ENCODE measurements around the gene ALPI.

Gene ALPI

DNA sequence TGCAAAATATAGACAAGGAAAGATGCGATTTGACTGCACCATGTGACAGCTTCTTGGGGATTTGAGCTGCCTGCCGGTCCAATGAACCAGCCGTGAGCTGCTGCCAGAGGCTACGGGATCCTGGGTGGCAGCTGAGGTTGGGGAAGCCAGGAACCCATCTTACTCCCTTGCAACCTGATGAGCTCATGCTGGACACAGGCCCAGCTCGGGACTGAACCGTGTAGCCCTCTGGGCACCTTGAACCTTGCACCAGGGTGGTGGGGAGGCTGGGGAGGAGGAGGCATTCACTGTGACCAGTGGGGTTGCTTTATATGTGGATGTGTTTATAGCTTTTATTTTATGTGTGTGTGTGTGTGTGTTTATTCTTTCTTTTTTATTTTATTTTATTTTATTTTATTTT lies 9.1 kb downstream of the ALPI start:
- DNase-seq = no peak

DNA sequence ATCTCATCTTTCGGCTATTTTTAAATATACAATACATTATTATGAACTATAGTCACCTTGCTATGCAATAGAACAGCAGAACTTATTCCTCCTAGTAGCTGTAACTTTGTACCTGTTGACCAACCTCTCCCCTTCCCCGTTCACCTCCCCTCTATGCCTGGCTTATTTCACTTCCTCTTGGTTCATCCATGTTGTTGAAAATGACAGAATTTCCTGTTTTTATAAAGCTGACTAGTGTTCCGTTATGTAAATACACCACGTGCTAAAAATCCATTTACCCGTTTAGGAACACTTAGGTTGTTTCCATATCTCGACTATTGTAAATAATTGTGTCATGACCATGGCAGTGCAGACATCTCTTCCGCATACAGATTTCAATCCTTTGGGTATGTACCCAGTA lies 10.3 kb downstream of the ALPI start:
- no peak for DNase-seq

DNA sequence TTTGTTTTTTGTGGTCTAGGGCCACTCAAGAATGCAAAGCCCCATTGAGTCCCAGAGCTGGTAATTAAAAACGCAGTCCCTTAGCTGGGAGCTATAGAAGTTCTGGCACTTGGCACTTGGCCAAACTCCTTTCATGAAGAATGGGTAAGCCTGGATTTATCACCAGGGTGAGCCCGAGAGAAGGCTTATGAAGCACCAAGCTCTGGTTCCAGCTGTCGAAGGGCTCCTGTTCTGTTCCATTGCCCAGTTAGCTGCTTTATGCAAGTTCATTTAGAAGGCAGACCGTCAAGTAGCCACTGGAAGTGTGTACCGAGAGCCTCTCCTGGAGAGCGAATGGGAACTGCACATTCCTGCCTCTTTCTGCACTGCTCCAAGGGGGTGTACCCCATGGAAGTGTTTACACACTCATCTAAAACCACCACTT lies 17.5 kb downstream of the ALPI start:
- no peak for DNase-seq

DNA sequence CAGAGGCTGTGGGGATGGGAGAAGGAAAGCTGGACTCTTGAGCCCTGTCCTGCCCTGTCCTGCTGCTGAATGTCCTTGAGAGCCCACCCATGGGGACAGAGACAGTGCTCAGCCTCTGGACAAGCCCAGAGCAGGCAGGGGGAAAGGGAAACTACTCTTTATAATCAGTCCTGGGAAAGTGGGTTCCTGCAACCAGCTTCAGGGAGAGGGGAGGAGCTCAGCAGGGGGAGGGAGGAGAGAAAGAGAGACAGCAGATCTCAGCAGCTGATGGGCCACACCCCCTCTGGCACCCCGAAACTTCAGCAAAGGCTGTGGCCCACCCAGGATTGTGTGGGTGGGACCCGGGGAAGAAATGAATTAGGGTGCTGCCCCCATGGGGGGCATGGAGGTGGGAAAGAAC lies 20.1 kb downstream of the ALPI start:
- DNase-seq = no peak

DNA sequence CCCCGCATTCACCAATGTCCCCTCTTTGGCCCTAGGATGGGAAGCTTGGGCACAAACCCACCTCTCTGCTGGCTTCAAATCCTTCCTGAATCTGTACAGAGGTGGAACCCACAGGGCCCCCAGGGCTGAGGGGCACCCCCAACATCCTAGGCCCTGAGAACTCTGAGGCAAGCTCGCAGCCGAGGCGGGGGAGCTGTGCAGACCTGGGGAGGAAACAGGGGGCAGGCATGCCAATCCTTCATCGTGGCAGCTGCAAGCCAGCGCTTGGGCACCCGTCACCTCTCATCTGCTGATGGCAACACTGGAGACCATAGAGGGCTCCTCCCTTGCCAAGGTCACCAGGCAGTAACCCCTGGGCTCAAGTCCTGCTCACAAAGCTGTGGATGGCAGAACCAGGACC lies 20.8 kb downstream of the ALPI start:
- DNase-seq = no peak

DNA sequence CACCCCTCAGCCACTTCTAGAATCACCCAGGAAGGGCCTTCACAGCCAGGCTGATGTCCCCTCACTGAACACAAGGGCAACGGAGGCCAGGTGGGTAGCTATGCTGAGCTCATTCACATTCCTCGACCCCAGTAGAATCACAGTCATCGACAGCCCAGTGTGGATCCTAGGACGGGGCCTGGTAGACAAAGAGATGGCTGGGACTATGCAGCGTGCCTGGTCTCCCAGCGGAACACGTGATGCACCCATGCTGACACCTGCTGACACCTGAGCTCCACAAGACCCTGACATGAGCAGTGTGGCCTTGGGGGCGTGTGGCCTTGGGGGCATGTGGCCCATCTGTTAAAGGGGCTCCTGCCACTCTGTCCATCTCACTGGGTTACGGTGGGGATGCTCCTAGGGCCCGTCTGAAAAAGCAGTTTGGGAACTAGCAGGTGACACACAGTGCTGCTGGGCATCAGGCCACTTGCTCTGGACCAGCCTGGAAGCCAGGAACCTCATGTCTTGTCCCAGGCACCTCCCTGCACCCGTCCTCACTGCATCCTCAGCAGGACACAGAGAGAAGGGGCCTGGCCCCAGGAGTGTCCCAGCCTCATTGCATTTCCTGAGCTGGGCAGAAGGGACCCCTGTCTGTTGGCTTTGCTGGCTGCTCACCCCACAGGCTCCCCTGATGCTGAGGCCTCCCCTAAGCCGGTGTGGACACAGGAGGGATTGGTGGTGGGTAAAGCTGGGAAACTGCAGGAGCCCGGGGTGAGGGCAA lies 22.0 kb downstream of the ALPI start:
- no peak for DNase-seq

DNA sequence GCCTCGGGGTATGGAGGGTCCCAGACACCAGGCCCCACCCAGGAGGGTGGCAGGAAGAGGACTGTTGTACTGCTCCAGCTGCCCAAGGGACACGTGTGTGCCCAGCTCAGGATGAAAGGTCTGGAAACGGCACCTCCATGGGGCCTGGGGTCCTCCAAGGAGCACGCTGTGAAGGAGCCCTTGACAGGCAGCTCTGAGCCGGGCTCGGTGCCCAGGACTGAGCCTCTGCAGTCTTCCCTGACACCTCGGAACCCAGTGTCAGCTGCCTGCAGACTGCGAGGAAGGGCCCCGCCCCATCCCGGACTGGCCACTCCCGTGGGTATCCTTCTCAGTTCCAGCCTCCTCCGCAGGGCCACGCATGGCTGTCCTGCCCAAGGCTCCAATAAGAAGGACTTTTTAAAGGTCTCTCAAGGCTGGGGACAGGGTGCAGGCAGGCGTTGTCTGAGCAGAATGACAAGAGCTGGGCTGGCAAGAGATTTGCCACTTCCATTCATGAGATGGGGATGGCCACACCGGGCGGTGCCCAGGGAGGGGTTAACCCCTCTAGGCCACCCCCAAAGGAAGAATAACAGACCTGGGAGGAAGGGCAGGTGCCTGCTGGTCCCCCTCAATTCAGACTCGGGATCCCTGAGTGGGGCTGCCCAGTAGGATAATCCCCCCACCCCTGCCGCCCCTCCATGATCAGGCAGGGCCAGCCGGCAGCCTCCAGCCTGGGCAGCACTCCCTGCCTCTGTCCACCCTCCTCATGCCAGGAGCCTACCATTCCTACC lies 22.8 kb downstream of the ALPI start:
- no peak for DNase-seq

DNA sequence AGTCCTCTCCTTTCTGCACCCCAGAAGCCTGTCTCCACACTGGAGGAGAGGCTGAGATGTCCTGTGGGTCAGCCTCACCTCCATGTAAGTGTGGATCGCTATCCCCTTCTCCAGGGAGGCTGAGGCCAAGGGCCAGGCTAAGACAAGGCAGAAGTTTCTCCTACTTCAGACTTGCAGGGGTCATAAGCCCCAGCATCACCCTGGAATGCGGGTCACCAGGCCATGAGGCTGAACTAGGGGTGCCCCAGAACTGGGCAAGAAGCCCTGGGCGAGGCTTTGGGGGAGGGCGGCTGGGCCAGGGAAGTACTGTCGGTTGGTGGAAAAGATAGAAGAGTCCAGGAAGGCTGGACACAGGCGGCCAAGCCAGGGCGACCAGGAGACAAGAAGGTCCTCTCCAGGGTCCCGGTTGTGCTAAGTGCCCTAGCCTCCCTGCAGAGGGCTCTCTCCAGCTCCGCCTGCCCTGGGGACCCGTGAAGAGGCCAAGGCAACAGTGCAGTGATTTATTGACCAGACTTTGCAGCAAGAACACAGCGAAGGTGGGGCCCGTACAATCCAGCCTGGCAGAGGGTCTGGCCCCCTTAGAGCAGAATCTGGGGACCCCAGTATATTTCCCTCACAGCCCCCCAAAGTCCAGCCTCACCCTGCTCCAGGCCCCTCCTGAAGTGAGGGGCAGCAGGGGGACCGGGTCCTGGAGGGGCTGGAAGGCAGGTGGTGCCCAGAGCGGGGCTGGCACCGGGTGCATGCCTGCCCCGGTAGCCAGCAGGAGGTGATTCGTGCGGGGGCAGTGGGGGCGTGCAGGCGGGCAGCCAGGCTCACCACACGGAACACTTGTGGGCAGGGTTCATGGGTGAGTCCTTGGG lies 23.6 kb downstream of the ALPI start:
- DNase-seq = no peak

DNA sequence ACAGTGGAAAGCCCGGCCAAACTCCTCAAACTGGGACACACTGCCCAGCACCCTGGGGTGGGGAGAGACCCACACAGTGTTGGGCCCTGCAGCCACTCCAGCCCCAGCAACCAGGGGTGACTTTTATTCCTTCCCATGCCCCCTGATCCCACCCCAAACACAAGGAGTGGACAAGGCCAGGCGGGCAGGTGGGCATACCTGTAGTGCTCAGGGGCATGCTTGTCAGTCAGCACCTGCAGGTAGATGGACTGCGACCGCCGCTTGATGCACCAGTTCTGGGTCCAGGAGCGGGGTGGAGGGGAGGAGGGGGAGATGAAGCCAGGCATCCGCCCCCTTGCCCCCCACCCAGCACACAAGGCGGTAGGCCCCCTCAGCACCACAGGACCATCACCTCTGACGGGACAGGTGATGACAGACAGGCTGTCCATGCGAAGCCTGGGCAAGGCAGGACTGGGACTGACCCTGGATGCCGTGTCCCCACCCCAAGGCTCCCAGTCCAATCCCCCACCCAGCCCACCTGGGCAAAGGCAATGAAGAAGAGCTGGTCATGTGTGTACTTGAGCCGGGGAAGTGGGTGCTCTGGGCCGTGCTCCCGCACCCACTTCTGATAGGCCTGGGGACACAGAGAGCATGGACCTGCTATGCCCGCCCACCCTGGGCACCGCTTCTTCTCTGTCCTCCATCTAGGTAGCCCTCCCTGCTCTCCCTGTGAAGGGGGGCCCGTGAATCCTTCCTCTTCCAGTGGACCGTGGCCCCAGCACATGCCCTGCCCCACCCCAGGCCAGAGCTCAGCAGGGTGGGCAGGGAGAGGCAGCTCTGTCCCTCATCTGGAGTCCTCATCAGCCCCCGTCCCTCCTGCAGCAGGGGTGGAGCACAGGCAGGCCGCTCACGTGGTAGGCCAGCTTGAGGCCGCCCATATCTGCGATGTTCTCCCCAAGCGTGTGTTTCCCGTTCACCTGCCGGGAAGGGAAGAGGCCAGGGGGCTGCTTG lies 24.5 kb downstream of the ALPI start:
- DNase-seq = no peak

DNA sequence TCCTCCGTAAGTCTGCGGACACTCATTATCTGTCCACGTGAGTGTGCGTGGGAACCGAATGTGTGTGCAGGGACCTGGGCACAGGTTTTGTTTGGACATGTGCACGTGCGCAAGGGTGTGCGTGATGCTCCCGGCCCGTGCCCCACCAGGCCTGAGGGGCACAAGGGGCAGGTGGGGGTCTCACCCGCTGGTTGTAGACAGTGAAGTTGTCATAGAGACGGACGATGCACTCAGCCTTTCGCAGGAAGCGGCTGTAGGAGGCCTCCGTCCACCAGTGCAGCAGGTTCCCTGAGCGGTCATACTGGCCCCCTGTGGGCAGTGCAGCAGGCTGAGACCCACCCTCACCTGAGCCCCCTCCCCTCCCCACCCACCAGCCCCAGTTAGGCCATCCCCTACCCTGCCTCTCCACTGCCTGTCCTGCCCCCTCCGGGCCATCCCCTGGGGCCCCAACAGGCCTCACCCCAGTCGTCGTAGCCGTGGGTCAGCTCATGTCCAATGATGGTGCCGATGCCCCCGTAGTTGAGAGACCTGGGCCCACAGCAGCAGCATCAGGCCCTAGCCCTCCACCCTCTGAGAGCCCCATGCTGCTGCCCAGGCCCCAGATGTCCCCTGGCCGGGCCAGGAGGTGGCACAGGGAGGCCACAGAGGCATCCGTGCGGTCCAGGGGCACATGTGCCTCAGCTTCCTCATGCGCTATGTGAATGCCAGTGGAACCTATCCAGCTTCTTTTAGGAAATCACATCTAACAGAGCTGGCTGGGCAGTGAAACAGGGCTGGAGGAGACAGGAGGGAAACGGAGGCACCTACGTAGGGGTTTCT lies 25.6 kb downstream of the ALPI start:
- DNase-seq = no peak

DNA sequence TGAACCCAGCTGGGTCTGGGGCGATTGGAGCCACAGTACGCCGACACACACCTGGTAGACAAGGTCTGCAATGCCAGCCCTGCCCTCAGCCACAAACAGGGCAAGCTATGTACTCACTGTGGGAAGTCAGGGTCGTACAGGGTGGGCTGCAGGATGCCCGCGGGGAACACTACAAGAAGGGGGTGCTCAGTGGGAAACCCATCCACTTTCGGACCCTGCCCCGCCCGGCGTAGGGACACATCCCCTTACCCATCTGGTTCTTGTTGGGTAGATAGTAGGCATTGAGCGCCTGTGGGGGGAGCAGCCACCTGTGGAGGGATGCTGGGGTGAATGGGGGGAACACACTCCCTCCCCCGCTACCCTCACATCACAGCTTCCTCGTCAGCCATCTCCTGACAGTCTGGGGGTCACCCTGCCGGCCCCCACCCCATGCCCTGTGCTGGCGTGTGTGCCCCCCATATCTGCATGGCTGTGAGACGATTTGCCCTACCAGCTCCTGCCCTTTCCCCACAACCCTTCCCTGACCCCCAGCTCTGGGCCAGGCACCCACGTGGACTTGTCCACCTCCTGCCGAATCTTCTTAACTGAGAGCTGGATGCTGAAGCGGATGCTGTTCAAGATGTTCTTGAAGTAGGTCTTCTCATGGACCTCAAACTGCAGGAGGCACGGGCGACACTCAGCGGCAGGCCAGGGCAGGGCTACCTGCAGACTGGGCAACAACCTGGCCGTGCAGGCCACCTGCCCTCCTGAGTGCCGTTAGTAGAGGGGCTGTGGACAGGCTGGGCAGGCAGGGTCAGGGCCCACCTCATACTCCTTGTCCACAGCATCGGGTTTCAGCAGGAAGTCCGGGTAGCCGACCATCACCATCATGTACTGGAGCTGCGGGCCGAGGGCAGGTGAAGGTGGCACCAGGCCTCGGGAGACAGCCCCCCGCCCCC lies 26.6 kb downstream of the ALPI start:
- no peak for DNase-seq

DNA sequence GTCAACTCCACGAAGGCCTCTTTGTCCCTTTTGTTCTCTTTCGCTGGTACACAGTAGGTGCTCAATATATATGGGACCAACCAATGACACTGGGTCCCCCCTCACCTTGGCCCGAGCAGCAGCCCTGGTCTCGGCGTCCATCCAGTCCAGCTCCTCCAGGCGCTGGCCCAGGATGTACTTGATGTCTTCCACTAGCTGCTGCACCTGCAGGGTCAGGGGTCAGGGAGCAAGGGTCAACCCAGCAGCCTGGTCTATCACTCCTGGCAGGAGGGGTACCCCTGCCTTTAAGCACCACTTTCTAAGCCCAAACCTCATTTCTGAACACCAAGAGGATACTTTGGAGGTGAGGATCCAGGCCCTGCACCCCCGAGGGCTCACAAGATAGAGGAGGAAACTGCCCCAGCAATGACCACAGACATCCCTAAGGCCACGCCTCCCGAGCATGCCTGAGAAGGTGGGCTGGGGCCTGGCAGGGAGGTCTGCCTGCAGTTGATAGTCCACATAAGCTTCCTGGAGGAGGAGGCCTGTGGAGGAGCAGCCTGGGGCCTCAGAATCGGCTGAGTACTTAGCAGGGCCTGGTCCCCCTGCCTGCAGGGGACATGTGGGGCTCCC lies 27.5 kb downstream of the ALPI start:
- DNase-seq = no peak

DNA sequence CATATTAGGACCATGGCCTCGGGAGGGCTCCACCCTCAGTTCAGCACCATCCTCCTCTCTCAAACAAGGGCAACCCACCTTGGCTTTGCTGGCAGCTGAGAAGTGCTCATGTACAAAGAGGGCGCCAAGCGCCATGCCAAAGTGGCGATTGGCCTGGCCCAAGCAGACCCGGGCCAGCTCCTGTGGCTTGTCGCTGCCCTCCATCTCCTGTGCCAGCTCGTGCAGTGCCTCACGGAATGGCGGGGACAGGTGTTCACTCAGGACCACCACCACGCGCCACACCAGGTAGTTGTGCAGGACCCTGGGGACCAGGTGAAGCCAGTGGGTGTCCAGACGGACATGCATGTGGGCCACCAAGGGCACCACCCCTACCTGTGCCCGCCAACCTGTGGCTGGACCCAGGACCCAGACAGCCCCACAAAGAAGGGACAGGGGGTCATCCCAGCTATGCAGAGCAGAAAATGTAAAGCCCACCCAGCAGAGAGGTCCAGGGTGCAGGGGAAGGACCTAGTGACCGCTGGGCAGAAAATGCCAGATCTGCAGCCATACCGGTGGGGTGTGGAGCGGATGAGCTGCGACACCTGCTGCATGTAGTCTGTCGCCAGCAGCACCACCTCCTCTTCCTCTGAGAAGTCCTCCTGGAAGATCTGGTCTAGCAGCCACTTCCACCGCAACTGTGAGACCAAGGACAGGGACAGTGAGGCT lies 28.1 kb downstream of the ALPI start:
- no peak for DNase-seq

DNA sequence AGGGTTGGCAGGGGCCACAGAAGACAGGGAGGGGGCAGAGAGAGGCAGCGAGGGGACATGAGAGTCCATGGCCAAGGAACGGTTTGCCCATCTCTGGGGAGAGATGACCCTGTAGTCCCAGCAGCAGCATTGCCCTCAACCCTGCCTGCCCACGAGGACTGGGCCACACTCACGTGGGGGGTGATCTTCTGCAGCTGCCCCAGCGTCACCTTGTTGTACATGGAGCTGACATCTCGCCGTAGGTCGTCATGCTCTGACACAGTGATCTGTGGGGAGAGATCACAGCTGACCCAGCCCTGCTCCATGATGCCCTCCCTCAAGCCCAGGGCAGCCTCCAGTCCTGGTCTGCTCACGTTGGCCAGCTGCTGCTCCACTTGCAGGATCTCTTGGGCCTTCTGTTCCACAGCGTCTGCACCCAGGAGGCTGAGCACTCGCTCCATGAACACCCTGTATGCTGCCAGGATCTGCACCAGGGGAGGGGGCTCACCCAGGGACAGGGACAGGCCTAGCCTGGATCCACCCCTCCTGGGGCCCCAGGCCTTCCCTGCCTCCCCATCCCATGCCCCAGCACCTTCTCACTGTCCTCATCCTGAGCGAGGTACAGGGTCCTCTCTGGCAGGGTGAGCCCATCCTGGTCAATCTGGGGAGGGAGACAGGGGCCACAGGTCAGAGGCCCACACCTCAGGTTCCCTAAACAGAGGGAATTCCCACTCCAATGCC lies 28.8 kb downstream of the ALPI start:
- DNase-seq = no peak

DNA sequence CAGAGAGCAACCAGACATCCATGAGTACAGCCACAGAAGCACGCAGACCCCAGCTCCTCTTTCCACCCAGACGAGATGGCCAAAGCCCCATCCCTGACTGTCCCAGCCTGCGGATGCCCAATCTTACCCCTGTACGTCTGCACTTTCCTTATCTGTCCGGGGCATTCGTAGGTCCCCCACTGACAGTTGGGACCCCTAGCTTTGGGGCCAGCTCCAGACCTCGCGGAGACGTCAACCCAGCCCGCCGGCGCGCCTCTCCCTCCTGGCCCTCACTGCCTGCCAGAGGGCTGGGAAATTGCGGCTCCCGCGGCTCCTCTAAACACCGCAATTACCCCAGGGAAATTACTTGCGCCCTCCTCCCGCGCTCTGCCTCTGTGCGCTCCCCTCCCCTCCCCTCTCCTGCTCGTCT lies 29.4 kb downstream of the ALPI start:
- no peak for DNase-seq

DNA sequence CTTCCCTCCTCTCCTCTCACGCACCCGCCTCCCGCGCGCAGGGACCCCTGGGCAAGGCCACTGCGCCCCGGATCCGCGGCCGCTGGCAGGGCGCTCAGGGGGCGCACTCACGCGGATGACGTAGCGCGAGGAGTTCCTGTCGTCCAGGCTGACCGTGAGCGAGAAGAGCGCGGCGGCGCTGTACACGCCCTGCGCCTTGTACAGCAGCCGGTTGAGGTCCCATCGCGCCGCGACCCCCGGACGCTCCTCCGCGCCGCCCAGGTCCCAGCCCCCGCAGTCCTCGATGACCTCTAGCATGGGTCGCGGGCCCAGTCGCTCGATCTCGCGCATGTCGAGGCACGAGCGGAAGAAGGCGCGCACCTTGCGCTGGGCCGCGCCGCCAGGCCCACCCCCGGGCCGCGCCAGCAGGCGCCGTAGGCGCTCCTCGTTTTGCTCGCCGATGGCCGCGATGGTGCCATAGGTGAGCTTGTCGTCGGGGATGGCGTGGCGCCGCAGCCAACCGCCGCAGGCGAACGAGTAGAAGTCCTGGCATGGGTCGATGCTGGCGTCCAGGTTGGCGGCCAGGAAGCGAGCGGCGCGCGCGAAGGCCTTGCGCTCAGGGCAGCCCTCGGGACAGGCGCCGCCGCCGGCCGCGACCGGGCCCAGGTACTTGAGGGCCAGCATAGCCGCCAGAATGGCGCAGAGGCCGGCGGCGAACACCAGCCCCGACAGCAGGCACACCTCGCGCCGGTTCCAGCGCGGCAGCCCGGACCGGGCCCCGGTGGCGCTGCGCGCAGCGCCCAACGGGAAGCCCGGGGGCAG lies 30.0 kb downstream of the ALPI start:
- no peak for DNase-seq
